ENCODE data around the gene SDC1. TPM values are rescaled to one million over a fixed set of nuclear protein-coding genes. Genes with fewer than 3 reads are reported as not detected.

Gene SDC1
- total RNA-seq, 1 donor from 2014 or later, result 11.1 TPM

- peak; percentile 38 for DNase-seq (ENCODE audit: extremely low spot score, unreplicated experiment)
- Mint-ChIP-seq H3K27me3 (ENCODE audit: unreplicated experiment) (no peaks in the 10 kb centered on the region), H3K4me3 (ENCODE audit: unreplicated experiment) (no peak overlapping the region), H3K36me3 (ENCODE audit: unreplicated experiment) (no peaks in the 10 kb centered on the region), H3K9me3 (ENCODE audit: unreplicated experiment) (no peaks in the 10 kb centered on the region), H3K27ac (ENCODE audit: unreplicated experiment) (no peak overlapping the region), H3K4me1 (ENCODE audit: unreplicated experiment) (peaks cover 11% of the 10 kb centered on the region)
- no peak for TF ChIP-seq CTCF (IDR thresholded peaks at IDR 0.05)
Measured at GRCh38 chr2:20227894-20228505, 3.1 kb upstream of the SDC1 start.

GRCh38 chr2:20226152-20226545 lies 1.2 kb upstream of the SDC1 start:
- no peaks in the 10 kb centered on the region for H3K9me3 Mint-ChIP-seq (ENCODE audit: unreplicated experiment)
- no peaks in the 10 kb centered on the region for H3K36me3 Mint-ChIP-seq (ENCODE audit: unreplicated experiment)
- no peak overlapping the region for H3K4me3 Mint-ChIP-seq (ENCODE audit: unreplicated experiment)
- no peaks in the 10 kb centered on the region for H3K27me3 Mint-ChIP-seq (ENCODE audit: unreplicated experiment)
- H3K27ac Mint-ChIP-seq (ENCODE audit: unreplicated experiment), result no peak overlapping the region
- peaks cover 24% of the 10 kb centered on the region for H3K4me1 Mint-ChIP-seq (ENCODE audit: unreplicated experiment)
- no peak for TF ChIP-seq CTCF (IDR thresholded peaks at IDR 0.05)
- peak; percentile 57 for DNase-seq (ENCODE audit: extremely low spot score, unreplicated experiment)

- H3K9me3 Mint-ChIP-seq (ENCODE audit: unreplicated experiment), result no peaks in the 10 kb centered on the region
- no peak for DNase-seq (ENCODE audit: extremely low spot score, unreplicated experiment)
- H3K27me3 Mint-ChIP-seq (ENCODE audit: unreplicated experiment), result no peaks in the 10 kb centered on the region
- peak overlapping the region; percentile 34 for H3K27ac Mint-ChIP-seq (ENCODE audit: unreplicated experiment)
- H3K4me1 Mint-ChIP-seq (ENCODE audit: unreplicated experiment), result peaks cover 27% of the 10 kb centered on the region
- H3K36me3 Mint-ChIP-seq (ENCODE audit: unreplicated experiment), result no peaks in the 10 kb centered on the region
- peak overlapping the region; percentile 71 for H3K4me3 Mint-ChIP-seq (ENCODE audit: unreplicated experiment)
- TF ChIP-seq CTCF (IDR thresholded peaks at IDR 0.05), result peak; percentile 63
Measured at GRCh38 chr2:20225294-20226151, 593 bp upstream of the SDC1 start.

GRCh38 chr2:20224164-20224715 lies 690 bp downstream of the SDC1 start:
- no peak overlapping the region for H3K27ac Mint-ChIP-seq (ENCODE audit: unreplicated experiment)
- DNase-seq (ENCODE audit: extremely low spot score, unreplicated experiment), result no peak
- no peaks in the 10 kb centered on the region for H3K36me3 Mint-ChIP-seq (ENCODE audit: unreplicated experiment)
- no peaks in the 10 kb centered on the region for H3K9me3 Mint-ChIP-seq (ENCODE audit: unreplicated experiment)
- H3K27me3 Mint-ChIP-seq (ENCODE audit: unreplicated experiment), result no peaks in the 10 kb centered on the region
- H3K4me3 Mint-ChIP-seq (ENCODE audit: unreplicated experiment), result peak overlapping the region; percentile 64
- TF ChIP-seq CTCF (IDR thresholded peaks at IDR 0.05), result no peak
- H3K4me1 Mint-ChIP-seq (ENCODE audit: unreplicated experiment), result peaks cover 27% of the 10 kb centered on the region
